H9 (cell line): ENCODE measurements around the gene NT5DC1. TPM values are rescaled to one million over a fixed set of nuclear protein-coding genes. Genes with fewer than 3 reads are reported as not detected.

Source experiments
- DNase-seq: peaks from one replicate; pipeline ENCODE4 v3.0.0-alpha.2; 2017
- H2AFZ ChIP-seq: one replicate; pipeline ENCODE4 v1.6.1; 2013; ENCODE audit warnings: mild to moderate bottlenecking, low read length, control low read depth, moderate library complexity
- H2AK5ac ChIP-seq: 2 replicates; pipeline ENCODE4 v1.6.1; 2013; ENCODE audit warnings: low read length, control low read depth, mixed read lengths; ENCODE audit not compliant: insufficient read length
- H2BK120ac ChIP-seq: one replicate; pipeline ENCODE4 v1.6.1; 2013; ENCODE audit warnings: low read depth, mild to moderate bottlenecking, low read length, control low read depth, inconsistent platforms; ENCODE audit not compliant: poor library complexity, severe bottlenecking
- H2BK12ac ChIP-seq: 2 replicates; pipeline ENCODE4 v1.6.1; 2013; ENCODE audit warnings: low read length, control low read depth, mixed read lengths, low read depth; ENCODE audit not compliant: insufficient read length
- H2BK15ac ChIP-seq: 2 replicates; pipeline ENCODE4 v1.6.1; 2013; ENCODE audit warnings: low read depth, low read length, control low read depth
- H2BK20ac ChIP-seq: one replicate; pipeline ENCODE4 v1.6.1; 2013; ENCODE audit warnings: low read depth, mild to moderate bottlenecking, low read length, control low read depth, inconsistent platforms; ENCODE audit not compliant: poor library complexity, severe bottlenecking
- H2BK5ac ChIP-seq: 2 replicates; pipeline ENCODE4 v1.6.1; 2013; ENCODE audit warnings: low read length, control low read depth, mixed read lengths; ENCODE audit not compliant: insufficient read length
- H3K14ac ChIP-seq: 2 replicates; pipeline ENCODE4 v1.6.1; 2013; ENCODE audit warnings: low read length, control low read depth; ENCODE audit not compliant: insufficient read depth
- H3K18ac ChIP-seq: 2 replicates; pipeline ENCODE4 v1.6.1; 2013; ENCODE audit warnings: low read depth, mild to moderate bottlenecking, mixed read lengths, low read length, control low read depth; ENCODE audit not compliant: insufficient read length
- H3K23ac ChIP-seq: 2 replicates; pipeline ENCODE4 v1.6.1; 2013; ENCODE audit warnings: low read length, control low read depth, mixed read lengths, low read depth; ENCODE audit not compliant: insufficient read length
- H3K23me2 ChIP-seq: 2 replicates; pipeline ENCODE4 v1.6.1; 2013; ENCODE audit warnings: low read depth, mild to moderate bottlenecking, mixed read lengths, low read length, control low read depth; ENCODE audit not compliant: insufficient read length, poor library complexity, severe bottlenecking
- H3K27ac ChIP-seq: 2 replicates; pipeline ENCODE4 v1.5.1; 2013; ENCODE audit warnings: low read length, control low read depth, mixed read lengths, low read depth; ENCODE audit not compliant: insufficient read length
- H3K27me3 ChIP-seq: 2 replicates; pipeline ENCODE4 v1.6.1; 2013; ENCODE audit warnings: low read length, control low read depth, inconsistent platforms; ENCODE audit not compliant: insufficient read depth
- H3K4ac ChIP-seq: 2 replicates; pipeline ENCODE4 v1.6.1; 2013; ENCODE audit warnings: low read depth, mild to moderate bottlenecking, control low read depth, inconsistent platforms, low read length, moderate library complexity
- H3K4me1 ChIP-seq: 2 replicates; pipeline ENCODE4 v1.6.1; 2013; ENCODE audit warnings: low read length, control low read depth, inconsistent platforms; ENCODE audit not compliant: insufficient read depth
- H3K4me2 ChIP-seq: 2 replicates; pipeline ENCODE4 v1.6.1; 2013; ENCODE audit warnings: low read length, control low read depth, mixed read lengths; ENCODE audit not compliant: insufficient read length, insufficient read depth
- H3K56ac ChIP-seq: 2 replicates; pipeline ENCODE4 v1.6.1; 2013; ENCODE audit warnings: low read depth, mild to moderate bottlenecking, mixed read lengths, low read length, control low read depth; ENCODE audit not compliant: insufficient read length
- H3K79me1 ChIP-seq: 2 replicates; pipeline ENCODE4 v1.6.1; 2013; ENCODE audit warnings: low read depth, mild to moderate bottlenecking, moderate library complexity, low read length, control low read depth, inconsistent platforms; ENCODE audit not compliant: insufficient read depth, poor library complexity, severe bottlenecking
- H3K79me2 ChIP-seq: 2 replicates; pipeline ENCODE4 v1.6.1; 2013; ENCODE audit warnings: low read length, control low read depth, inconsistent platforms; ENCODE audit not compliant: insufficient read depth
- H3K9ac ChIP-seq: 2 replicates; pipeline ENCODE4 v1.6.1; 2013; ENCODE audit warnings: low read length, control low read depth, mixed read lengths; ENCODE audit not compliant: insufficient read length; ENCODE audit errors: extremely low read depth
- H3K9me3 ChIP-seq: one replicate; pipeline ENCODE4 v1.6.1; 2013; ENCODE audit warnings: low read depth, low read length, inconsistent platforms; ENCODE audit not compliant: control insufficient read depth
- H3T11ph ChIP-seq: one replicate; pipeline ENCODE4 v1.6.1; 2013; ENCODE audit warnings: mild to moderate bottlenecking, low read length, control low read depth, inconsistent platforms
- H4K20me1 ChIP-seq: one replicate; pipeline ENCODE4 v1.6.1; 2013; ENCODE audit not compliant: control insufficient read depth, insufficient read length, insufficient read depth
- H4K5ac ChIP-seq: 2 replicates; pipeline ENCODE4 v1.6.1; 2013; ENCODE audit warnings: low read depth, mild to moderate bottlenecking, mixed read lengths, low read length, control low read depth; ENCODE audit not compliant: insufficient read length
- H4K8ac ChIP-seq: replicated peaks from 2 replicates; pipeline ENCODE4 v1.6.1; 2013; ENCODE audit warnings: low read length, control low read depth, mixed read lengths, low read depth; ENCODE audit not compliant: insufficient read length
- H4K91ac ChIP-seq: 2 replicates; pipeline ENCODE4 v1.6.1; 2013; ENCODE audit warnings: low read depth, mild to moderate bottlenecking, moderate library complexity, mixed read lengths, low read length, control low read depth; ENCODE audit not compliant: insufficient read length
- H3K27ac Mint-ChIP-seq, 3 experiments: 2 replicates in 2 of 3; 3 replicates in 1 of 3; pipeline ENCODE4 v1.8.0; 2020 to 2021; ENCODE audit warnings: mixed read lengths in 3 of 3, mild to moderate bottlenecking in 1 of 3, moderate library complexity in 1 of 3
- H3K27me3 Mint-ChIP-seq: 2 replicates; pipeline ENCODE4 v1.8.0; 2021; ENCODE audit warnings: low read depth, mild to moderate bottlenecking, moderate library complexity, mixed read lengths
- H3K36me3 Mint-ChIP-seq, 3 experiments: 2 replicates in 2 of 3; 3 replicates in 1 of 3; pipeline ENCODE4 v1.8.0; 2020 to 2021; ENCODE audit warnings: low read depth in 3 of 3, mixed read lengths in 3 of 3; ENCODE audit not compliant: insufficient read depth in 1 of 3
- H3K4me1 Mint-ChIP-seq, 2 experiments: 2 replicates each; pipeline ENCODE4 v1.8.0; 2020; ENCODE audit warnings: mixed read lengths in 2 of 2
- H3K4me3 Mint-ChIP-seq, 2 experiments: 2 replicates in 1 of 2; 3 replicates in 1 of 2; pipeline ENCODE4 v1.8.0; 2020 to 2021; ENCODE audit warnings: mild to moderate bottlenecking in 2 of 2, mixed read lengths in 2 of 2, moderate library complexity in 1 of 2
- H3K9me3 Mint-ChIP-seq, 2 experiments: 2 replicates in 1 of 2; 3 replicates in 1 of 2; pipeline ENCODE4 v1.8.0; 2020; ENCODE audit warnings: mild to moderate bottlenecking in 2 of 2, mixed read lengths in 2 of 2, moderate library complexity in 1 of 2
- CTCF ChIP-seq: fragments of 200-600 bp; sonication (generic); conservative IDR thresholded peaks from 3 replicates; pipeline ENCODE4 v1.8.0; 2021; ENCODE audit warnings: antibody characterized with exemption, mild to moderate bottlenecking
- WGBS: extraction: QIAGEN DNeasy Blood & Tissue Kit; methylation state at CpG from one replicate; pipeline ENCODE4 v1.1.7; 2013; ENCODE audit warnings: missing lambda C conversion rate, low lambda C conversion rate, mixed read lengths; ENCODE audit not compliant: insufficient read length; ENCODE audit errors: extremely low coverage; 5-methylcytosine and 5-hydroxymethylcytosine counted together
- total RNA-seq: library from RNA; stranded (reverse); gene quantifications from 2 replicates; pipeline ENCODE4 v1.2.1, GENCODE V29; 2021

NT5DC1 gene
- total RNA-seq, 1 experiment from 2014 or later, result 64.9 TPM

DNA sequence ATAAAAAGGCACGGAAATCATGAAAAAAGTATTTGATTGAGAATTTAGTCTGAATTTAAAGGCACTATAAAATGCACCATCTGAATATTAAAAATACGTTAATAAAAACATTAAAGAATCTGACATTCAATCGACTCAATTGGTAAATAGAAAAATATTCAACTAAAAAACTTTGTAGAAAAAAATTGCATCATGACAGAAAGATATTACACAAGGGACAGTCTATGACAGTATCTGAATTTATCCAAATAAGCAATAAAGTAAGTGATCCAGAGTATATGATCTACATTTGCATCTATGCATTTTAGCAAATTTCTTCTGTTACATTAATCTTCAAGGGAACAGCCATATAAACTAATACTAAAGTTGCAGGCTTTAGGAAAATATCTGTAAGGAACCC lies 49.4 kb upstream of the NT5DC1 start:
- H3K23ac ChIP-seq, result no peak overlapping the region
- no CpG with 5 or more reads among the region's 3 CpGs for WGBS
- peaks cover 0 to 4% of the 10 kb centered on the region in 2 experiments; a peak in 1 of 4 replicates for H3K4me1 Mint-ChIP-seq

More for the DNA sequence above, 49.4 kb upstream of the NT5DC1 start:
- H3K27me3 Mint-ChIP-seq, result no peaks in the 10 kb centered on the region
- H3K4me1 ChIP-seq, result no peaks in the 10 kb centered on the region
- no peak overlapping the region for H3K27ac Mint-ChIP-seq
- no peaks in the 10 kb centered on the region for H3K27me3 ChIP-seq
- no peaks in the 10 kb centered on the region for H3K23me2 ChIP-seq
- no peak overlapping the region for H3K9ac ChIP-seq
- no peak overlapping the region for H3K18ac ChIP-seq
- no peak for TF ChIP-seq CTCF
- H2AFZ ChIP-seq, result no peak overlapping the region
- no peaks in the 10 kb centered on the region for H4K20me1 ChIP-seq
- no peak for DNase-seq
- H2AK5ac ChIP-seq, result no peak overlapping the region
- H3K9me3 Mint-ChIP-seq, result no peaks in the 10 kb centered on the region
- no peak overlapping the region for H2BK5ac ChIP-seq
- H3K14ac ChIP-seq, result no peak overlapping the region
- H2BK15ac ChIP-seq, result no peak overlapping the region
- H3T11ph ChIP-seq, result no peak overlapping the region
- no peak overlapping the region for H3K56ac ChIP-seq
- H3K36me3 Mint-ChIP-seq, result no peaks in the 10 kb centered on the region
- no peak overlapping the region for H4K8ac ChIP-seq
- no peak overlapping the region for H4K91ac ChIP-seq
- H3K4ac ChIP-seq, result no peak overlapping the region
- H3K79me2 ChIP-seq, result no peaks in the 10 kb centered on the region
- no peak overlapping the region for H2BK20ac ChIP-seq
- no peaks in the 10 kb centered on the region for H3K9me3 ChIP-seq
- H2BK12ac ChIP-seq, result no peak overlapping the region
- no peaks in the 10 kb centered on the region for H3K79me1 ChIP-seq
- no peak overlapping the region for H3K27ac ChIP-seq
- no peak overlapping the region for H4K5ac ChIP-seq
- H3K4me3 Mint-ChIP-seq, result no peak overlapping the region
- H3K4me2 ChIP-seq, result no peak overlapping the region
- H2BK120ac ChIP-seq, result no peak overlapping the region
